Stomach (tissue), 9 donors: Measurements from ENCODE around the gene BAZ2B. TPM values are rescaled to one million over a fixed set of nuclear protein-coding genes. Genes with fewer than 3 reads are reported as not detected.

Experiments used
- DNase-seq, 2 donors: peaks; one replicate each; pipeline versions ENCODE4 v3.0.0 to v3.0.0-alpha.2; 2013 to 2019
- H3K27ac ChIP-seq, 5 donors: fragments of 200-600 bp in 4 of 5; sonication (generic) in 4 of 5; one replicate each; pipeline ENCODE4 v1.5.1; 2013 to 2019; ENCODE audit warnings: mild to moderate bottlenecking in 1 of 5, moderate library complexity in 1 of 5
- H3K27me3 ChIP-seq, 3 donors: fragments of 200-600 bp; sonication (generic); one replicate each; pipeline ENCODE4 v1.5.1; 2017 to 2019; ENCODE audit warnings: mixed run types in 1 of 3
- H3K36me3 ChIP-seq, 4 donors: fragments of 200-600 bp; sonication (generic); 1 replicate in 3 of 4; 2 replicates in 1 of 4; pipeline ENCODE4 v1.5.1; 2016 to 2019
- H3K4me1 ChIP-seq, 4 donors: fragments of 200-600 bp; sonication (generic); one replicate each; pipeline ENCODE4 v1.5.1; 2016 to 2019
- H3K4me3 ChIP-seq, 4 donors: fragments of 200-600 bp; sonication (generic) in 3 of 4; one replicate each; pipeline ENCODE4 v1.5.1; 2016 to 2019; ENCODE audit warnings: mild to moderate bottlenecking in 1 of 4
- H3K9me3 ChIP-seq, 4 donors: fragments of 200-600 bp; sonication (generic); one replicate each; pipeline ENCODE4 v1.5.1; 2016 to 2019
- EP300 ChIP-seq: sonication (generic); formaldehyde crosslinking; IDR thresholded peaks from one replicate; pipeline ENCODE4 v1.6.1; 2017; ENCODE audit warnings: antibody characterized with exemption
- POLR2A ChIP-seq, 4 donors: fragments of 450-650 bp; IDR thresholded peaks; one replicate each; pipeline ENCODE4 v1.6.1; 2016; ENCODE audit warnings: antibody characterized with exemption in 4 of 4, control low read depth in 2 of 4, mild to moderate bottlenecking in 1 of 4, moderate library complexity in 1 of 4
- POLR2AphosphoS5 ChIP-seq, 3 donors: sonication (generic); formaldehyde crosslinking; IDR thresholded peaks; one replicate each; pipeline ENCODE4 v1.6.1; 2016; ENCODE audit warnings: antibody characterized with exemption in 3 of 3
- WGBS, 5 donors: extraction: QIAGEN DNeasy Blood & Tissue Kit in 3 of 5; methylation state at CpG; one replicate each; pipeline versions ENCODE4 v1.1.5 to v1.1.7; 2013 to 2018; 5-methylcytosine and 5-hydroxymethylcytosine counted together
- intact Hi-C: fragments of 100-400 bp; cut with DNase I; formaldehyde crosslinking; loops from one replicate; pipeline ENCODE4 v1.15.1; 2023; ENCODE audit warnings: low total_unique reads
- polyA plus RNA-seq, 3 donors: library from polyadenylated mRNA; stranded (reverse); fragments of 200-250 nt; gene quantifications; one replicate each; pipeline ENCODE4 v1.2.3, GENCODE V29; 2013
- total RNA-seq, 5 donors: library from RNA; depleted of rRNA; stranded (reverse); fragments of >200 nt; gene quantifications; one replicate each; pipeline versions ENCODE4 v1.1.0 to v1.2.3, GENCODE V29; 2014 to 2016
- TF ChIP-seq, protein P1 (sequence below), 7 experiments: fragments of 450-650 bp in 4 of 7; fragments of 200-600 bp in 3 of 7; sonication (generic) in 3 of 7; IDR thresholded peaks; one replicate each; pipeline ENCODE4 v1.5.1; 2016 to 2019; ENCODE audit warnings: antibody characterized with exemption in 7 of 7, control low read depth in 2 of 7, mild to moderate bottlenecking in 1 of 7
- donor health status: healthy with polysubstance abuse.
- donor health status: Bipolar disorder and iron deficiency.
- donor health status: healthy.

BAZ2B gene
- total and polyA plus RNA-seq, 8 donors = 7.2 to 245 (median 59.2) TPM

DNA sequence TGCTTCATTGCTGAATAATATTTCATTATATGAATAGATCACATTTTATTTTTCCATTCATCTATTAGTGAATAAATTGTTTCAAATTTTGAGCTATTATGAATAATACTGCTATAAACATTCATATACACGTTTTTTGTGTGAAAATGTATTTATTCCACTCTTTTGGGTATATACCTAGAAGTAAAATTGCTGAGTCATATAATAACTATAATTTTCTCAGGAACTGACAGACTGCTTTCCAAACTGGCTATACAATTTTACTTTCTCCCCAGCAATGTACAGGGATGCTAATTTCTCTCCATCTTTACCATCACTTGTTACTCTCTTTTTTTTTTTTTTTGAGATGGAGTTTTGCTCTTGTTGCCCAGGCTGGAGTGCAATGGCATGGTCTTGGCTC is 35.5 kb upstream of the BAZ2B start:
- DNase-seq = no peak
- WGBS, 5 donors = 85 to 92% (median 88%) methylated on average over 1 of the region's 1 CpG
- no peaks in the 10 kb centered on the region for H3K4me1 ChIP-seq
- intact Hi-C loops = no loop called here
- H3K27ac ChIP-seq = no peak overlapping the region
- no peaks in the 10 kb centered on the region for H3K27me3 ChIP-seq
- no peak overlapping the region for H3K4me3 ChIP-seq
- H3K36me3 ChIP-seq = no peaks in the 10 kb centered on the region
- peaks cover 0 to 11% (median 3%) of the 10 kb centered on the region in 4 donors for H3K9me3 ChIP-seq
- TF ChIP-seq EP300 = no peak
- no peak for TF ChIP-seq POLR2AphosphoS5 (IDR thresholded peaks at IDR 0.05)

DNA sequence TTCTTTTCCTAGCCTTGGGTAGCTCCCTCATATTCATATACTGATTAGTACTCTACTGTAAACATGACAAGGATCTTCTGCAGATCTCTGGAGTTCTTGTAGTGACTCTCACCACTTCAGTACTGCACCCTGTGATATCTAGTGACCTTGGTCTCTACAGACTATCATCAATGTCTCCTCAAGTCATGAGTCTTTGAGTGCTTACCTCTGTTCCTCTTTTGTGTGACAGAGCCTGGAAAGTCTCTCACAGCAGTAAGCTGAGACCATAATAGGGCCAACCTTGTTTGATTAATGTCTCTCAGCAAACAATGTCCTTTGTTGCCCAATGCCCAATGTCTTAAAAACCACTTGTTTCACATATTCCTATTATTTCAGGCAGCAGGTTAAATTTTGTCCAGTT is 34.2 kb upstream of the BAZ2B start:
- TF ChIP-seq, protein P1, sequence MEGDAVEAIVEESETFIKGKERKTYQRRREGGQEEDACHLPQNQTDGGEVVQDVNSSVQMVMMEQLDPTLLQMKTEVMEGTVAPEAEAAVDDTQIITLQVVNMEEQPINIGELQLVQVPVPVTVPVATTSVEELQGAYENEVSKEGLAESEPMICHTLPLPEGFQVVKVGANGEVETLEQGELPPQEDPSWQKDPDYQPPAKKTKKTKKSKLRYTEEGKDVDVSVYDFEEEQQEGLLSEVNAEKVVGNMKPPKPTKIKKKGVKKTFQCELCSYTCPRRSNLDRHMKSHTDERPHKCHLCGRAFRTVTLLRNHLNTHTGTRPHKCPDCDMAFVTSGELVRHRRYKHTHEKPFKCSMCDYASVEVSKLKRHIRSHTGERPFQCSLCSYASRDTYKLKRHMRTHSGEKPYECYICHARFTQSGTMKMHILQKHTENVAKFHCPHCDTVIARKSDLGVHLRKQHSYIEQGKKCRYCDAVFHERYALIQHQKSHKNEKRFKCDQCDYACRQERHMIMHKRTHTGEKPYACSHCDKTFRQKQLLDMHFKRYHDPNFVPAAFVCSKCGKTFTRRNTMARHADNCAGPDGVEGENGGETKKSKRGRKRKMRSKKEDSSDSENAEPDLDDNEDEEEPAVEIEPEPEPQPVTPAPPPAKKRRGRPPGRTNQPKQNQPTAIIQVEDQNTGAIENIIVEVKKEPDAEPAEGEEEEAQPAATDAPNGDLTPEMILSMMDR (IDR thresholded peaks at IDR 0.05) = no peak
- no peak for TF ChIP-seq POLR2AphosphoS5 (IDR thresholded peaks at IDR 0.05)
- TF ChIP-seq POLR2A (IDR thresholded peaks at IDR 0.05) = no peak
- no peak for TF ChIP-seq EP300
- intact Hi-C loops = no loop called here
- Histone ChIP-seq H3K27ac (no peak overlapping the region), H3K27me3 (no peaks in the 10 kb centered on the region), H3K4me1 (no peaks in the 10 kb centered on the region), H3K9me3 (peaks cover 0 to 15% (median 3%) of the 10 kb centered on the region in 4 donors), H3K36me3 (no peaks in the 10 kb centered on the region), H3K4me3 (no peak overlapping the region)
- DNase-seq = no peak

DNA sequence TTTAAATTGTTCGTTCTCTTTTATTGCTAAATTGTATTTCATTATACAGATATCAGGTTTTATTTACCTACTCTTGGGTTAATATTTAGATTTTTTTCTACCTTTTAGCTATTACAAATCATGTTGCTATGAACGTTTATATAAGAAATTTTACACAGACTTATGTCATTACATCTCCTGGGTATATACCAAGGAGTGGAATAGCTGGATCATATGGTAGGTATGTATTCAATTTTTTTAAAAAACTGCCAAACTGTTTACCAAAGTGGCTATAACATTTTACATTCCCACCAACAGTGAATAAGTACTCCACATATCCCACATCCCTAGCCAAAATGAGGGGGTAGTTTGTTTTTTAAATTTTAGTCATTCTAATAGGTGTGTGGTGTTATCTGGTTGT is 32.3 kb upstream of the BAZ2B start:
- H3K4me3 ChIP-seq = no peak overlapping the region
- 76 to 86% (median 83%) methylated on average over 2 of the region's 2 CpGs for WGBS, 5 donors
- no peak for DNase-seq
- peaks cover 0 to 4% (median 0%) of the 10 kb centered on the region in 4 donors for H3K9me3 ChIP-seq
- H3K36me3 ChIP-seq = no peaks in the 10 kb centered on the region
- intact Hi-C loops = no loop called here
- H3K4me1 ChIP-seq = no peaks in the 10 kb centered on the region
- H3K27ac ChIP-seq = no peak overlapping the region
- TF ChIP-seq EP300 (no peak), POLR2A (IDR thresholded peaks at IDR 0.05) (no peak), POLR2AphosphoS5 (IDR thresholded peaks at IDR 0.05) (no peak)
- TF ChIP-seq, protein P1 (IDR thresholded peaks at IDR 0.05) = no peak
- H3K27me3 ChIP-seq = no peaks in the 10 kb centered on the region

DNA sequence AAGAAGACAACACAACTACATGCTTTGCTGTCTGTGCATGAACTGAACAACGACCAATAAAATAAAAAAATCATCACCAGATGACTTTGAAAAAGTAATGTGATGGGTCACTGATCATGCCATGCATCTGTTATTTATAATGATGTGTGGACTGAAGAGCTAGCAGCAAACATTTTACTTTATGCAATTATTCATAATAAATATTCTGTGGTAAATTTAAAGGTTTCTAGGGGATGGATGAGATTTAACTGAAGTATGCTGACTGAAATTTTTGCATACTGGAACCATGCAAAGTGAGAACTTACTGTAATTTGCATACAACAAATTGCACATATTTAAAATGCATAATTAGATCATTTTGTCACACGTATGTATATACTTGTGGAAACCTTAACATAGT is 31.3 kb upstream of the BAZ2B start:
- 81 to 89% (median 87%) methylated on average over 2 of the region's 2 CpGs for WGBS, 5 donors
- Histone ChIP-seq H3K9me3 (peaks cover 0 to 4% (median 0%) of the 10 kb centered on the region in 4 donors), H3K4me1 (no peaks in the 10 kb centered on the region), H3K27ac (no peak overlapping the region), H3K36me3 (no peaks in the 10 kb centered on the region), H3K4me3 (no peak overlapping the region), H3K27me3 (no peaks in the 10 kb centered on the region)
- DNase-seq = no peak
- no peak for TF ChIP-seq POLR2AphosphoS5 (IDR thresholded peaks at IDR 0.05)
- no peak for TF ChIP-seq EP300
- no peak for TF ChIP-seq POLR2A (IDR thresholded peaks at IDR 0.05)
- TF ChIP-seq, protein P1 (IDR thresholded peaks at IDR 0.05) = no peak
- intact Hi-C loops = no loop called here

DNA sequence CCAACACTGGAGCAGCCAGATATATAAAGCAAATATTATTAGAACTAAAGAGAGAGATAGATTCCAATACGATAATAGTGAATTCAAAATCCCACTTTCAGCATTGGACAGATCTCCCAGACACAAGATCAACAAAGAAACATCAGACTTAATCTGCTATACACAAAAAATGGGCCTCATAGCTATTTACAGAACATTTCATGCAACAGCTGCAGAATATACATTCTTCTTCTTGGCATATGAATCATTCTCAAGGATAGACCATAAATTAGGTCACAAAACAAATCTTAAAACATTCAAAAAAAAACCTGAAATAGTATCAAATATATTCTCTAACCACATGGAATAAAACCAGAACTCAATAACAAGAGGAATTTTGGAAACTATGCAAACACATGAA is 23.8 kb upstream of the BAZ2B start:
- no peak for DNase-seq
- 72 to 85% (median 81%) methylated on average over 1 of the region's 1 CpG for WGBS, 5 donors
- TF ChIP-seq, protein P1 (IDR thresholded peaks at IDR 0.05) = no peak
- TF ChIP-seq POLR2A (IDR thresholded peaks at IDR 0.05) (no peak), EP300 (no peak), POLR2AphosphoS5 (IDR thresholded peaks at IDR 0.05) (no peak)
- Histone ChIP-seq H3K27me3 (no peaks in the 10 kb centered on the region), H3K36me3 (no peaks in the 10 kb centered on the region), H3K27ac (no peak overlapping the region), H3K4me1 (peaks cover 0 to 3% (median 0%) of the 10 kb centered on the region in 4 donors), H3K9me3 (no peaks in the 10 kb centered on the region), H3K4me3 (no peak overlapping the region)
- intact Hi-C loops = no loop called here
